Measurements from ENCODE around the gene CDK5R1.
A peak's percentile ranks its signal among the peaks of the same experiment; 100 is the strongest.

The CDK5R1 gene

DNA sequence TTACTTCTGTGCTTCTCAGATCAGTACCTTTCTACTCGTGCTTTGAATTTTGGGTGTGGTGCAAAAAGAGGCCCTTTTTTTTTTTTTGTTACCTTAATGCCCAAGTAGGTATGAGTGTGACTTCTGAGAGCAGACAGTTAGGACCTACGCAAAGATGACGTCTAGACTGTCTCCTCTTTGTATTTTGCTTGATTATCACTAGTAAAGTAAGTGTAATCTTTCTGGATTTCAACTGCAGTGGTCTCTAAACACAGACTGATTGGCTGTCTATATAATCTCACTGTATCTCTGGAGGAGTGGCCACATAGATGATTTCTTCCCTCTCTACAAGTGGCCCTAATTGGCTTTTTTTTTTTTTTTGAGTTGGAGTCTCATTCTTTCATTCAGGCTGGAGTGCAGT lies 11.5 kb upstream of the CDK5R1 start:
- no peak for DNase-seq

DNA sequence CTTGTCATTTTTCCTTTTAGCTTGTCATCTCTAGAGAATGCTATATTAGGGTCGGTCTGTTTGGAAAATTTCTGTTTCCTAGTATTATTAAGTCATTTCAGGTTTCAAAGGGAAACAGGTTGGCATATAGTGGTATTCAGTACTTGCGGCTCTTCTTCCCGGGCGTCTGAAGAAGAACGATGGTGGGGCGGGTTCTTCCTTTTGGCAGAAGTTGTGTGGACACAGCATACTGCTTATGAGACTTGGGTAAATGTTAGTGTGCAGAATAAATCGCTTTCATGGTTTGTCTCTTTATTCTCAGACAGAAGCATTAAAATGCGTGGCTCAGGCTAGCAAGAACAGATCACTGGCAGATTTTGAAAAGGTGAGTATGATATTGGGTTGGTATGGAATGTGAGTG lies 9.6 kb upstream of the CDK5R1 start:
- DNase-seq, result no peak

DNA sequence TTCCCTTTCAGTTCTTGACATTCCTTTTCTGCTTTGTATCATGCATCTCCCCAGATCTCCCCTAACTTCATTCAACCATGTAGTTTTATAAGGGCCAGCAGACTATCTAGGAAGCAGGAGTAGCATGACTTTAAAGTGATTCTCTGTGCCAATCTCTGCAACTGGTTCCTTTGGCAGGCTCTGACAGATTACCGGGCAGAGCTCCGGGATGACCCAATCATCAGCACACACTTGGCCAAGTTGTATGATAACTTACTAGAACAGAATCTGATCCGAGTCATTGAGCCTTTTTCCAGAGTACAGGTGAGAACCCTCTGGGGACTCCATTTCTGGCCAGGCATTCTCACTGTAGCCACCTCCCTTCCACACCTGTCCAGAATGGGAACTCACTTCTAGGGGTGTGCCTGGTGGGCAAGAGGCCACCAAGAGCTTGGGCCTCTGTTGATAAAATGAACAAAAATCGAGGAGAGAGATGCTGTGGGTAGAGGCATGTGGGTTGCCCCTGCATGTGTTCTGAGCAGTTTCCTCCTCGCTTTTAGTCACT lies 7.6 kb upstream of the CDK5R1 start:
- DNase-seq, result no peak

DNA sequence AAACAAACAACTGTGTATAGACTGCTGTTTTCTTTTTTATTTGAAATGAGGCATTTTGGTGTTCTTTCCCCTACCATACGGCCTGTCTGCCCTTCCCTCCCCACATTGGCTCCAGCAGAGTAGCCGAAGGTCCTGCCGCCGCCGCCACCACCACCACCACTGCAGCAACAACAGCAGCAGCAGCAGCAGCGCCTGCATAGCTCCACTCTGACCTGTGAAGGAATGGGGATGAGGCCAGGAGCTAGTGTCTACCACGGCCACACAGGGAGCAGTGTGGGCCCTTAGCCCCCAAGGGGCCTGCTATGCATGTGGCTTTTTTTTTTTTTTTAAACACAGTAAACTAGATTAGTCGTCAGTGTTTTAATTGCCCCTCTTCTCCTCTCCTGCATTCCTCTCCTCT lies 5.6 kb upstream of the CDK5R1 start:
- DNase-seq, result no peak

DNA sequence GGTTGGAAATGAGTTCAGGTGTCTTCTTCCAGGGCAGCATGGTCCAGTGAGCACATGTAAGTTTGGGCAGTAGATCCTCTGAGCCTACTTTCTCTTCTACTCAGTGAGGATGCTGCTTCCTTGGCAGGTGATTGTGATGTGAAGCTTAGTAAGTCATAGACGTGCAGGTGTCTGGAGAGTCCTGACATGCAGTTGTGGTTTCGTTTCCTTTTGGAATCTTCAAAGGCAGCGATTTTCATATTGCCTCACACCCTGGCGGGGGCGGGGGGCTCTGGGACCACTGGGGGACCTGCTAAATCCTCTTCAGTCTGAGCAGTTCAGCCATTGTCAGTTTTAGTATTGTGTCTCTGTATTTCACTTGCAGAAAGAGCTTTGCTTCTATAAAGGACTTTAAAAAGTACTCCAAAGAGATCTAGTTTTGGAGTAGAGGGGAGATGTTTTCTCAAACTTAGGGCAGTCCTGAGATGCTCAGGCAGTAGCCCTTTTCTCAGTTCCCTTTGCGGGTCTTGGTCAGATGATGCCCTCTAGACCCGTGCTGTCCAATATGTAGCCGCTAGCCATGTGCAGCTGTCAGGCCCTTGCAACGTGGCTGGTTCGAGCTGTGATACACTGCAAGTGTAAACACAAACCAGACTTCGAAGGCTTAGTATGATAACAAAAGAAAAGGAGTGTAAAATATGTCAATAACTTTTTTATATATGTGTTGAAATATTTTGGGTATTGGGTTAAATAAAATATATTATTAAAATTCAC lies 4.0 kb upstream of the CDK5R1 start:
- no peak for DNase-seq

DNA sequence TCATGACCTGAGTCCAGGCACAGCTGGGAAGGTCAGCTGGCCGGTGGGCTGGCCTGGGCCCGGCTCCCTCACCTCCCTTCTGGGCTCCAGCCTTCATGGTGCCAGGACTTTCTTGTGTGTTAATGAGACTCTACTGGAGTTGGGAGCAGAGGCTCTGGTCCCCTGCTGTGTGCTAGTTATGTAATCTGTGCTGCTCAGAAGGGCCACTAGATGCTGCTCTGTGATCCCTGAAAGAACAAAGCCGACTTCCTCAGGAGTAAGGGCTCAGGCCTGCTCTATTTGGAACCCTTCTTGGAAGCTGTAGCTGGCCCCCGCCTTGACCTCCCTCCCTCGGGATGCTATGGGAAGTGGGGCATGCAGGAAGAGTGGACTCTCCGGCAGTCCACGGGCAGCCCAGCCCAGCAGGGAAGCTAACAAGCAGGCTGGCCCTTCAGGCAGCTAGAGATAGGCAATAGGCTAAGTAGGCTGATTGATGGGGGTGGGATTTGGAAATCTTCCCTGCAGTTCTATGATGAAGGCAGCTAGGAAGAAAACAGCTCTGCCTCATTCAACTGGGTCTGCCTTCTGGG lies 3.3 kb upstream of the CDK5R1 start:
- DNase-seq, result peak; percentile 66 to 89

DNA sequence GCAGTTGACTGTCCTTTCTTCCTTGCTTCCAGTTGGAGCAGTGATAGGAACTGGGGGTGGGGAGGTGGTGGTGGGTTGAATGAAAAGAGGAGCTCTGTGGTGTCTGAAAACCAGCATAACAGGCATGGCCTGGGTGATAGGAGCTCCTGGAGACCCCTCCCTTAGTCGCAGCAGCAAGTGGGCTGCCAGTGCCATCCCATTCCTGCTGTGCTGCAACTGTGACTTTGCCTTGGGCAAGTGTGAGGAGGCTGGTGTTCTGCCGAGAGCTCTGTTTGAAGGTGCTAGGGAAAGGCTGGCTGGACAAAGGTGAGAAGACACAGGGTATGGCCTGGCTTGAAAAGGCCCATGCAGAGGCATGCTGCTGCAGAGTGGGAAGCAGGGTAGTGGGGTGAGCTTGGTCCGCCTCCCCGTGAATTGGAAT lies 2.7 kb upstream of the CDK5R1 start:
- DNase-seq, result peak in 1 of 2 experiments; percentile 28

DNA sequence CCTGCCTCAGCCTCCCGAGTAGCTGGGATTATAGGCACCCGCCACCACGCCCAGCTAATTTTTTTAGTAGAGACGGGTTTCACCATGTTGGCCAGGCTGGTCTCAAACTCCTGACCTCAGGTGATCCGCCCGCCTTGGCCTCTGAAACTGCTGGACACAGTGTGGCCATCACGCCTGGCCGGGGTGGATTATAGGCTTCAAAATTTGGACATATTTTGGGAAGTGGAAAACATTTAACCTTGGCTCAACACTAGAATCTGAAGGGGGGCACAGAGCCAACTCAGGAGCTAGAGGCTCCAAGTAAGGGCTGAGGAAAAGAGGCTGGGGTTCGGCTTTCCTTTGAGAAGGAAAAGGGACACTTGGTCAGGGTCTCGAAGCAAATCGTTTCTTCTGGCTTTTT lies 2.2 kb upstream of the CDK5R1 start:
- no peak for DNase-seq

DNA sequence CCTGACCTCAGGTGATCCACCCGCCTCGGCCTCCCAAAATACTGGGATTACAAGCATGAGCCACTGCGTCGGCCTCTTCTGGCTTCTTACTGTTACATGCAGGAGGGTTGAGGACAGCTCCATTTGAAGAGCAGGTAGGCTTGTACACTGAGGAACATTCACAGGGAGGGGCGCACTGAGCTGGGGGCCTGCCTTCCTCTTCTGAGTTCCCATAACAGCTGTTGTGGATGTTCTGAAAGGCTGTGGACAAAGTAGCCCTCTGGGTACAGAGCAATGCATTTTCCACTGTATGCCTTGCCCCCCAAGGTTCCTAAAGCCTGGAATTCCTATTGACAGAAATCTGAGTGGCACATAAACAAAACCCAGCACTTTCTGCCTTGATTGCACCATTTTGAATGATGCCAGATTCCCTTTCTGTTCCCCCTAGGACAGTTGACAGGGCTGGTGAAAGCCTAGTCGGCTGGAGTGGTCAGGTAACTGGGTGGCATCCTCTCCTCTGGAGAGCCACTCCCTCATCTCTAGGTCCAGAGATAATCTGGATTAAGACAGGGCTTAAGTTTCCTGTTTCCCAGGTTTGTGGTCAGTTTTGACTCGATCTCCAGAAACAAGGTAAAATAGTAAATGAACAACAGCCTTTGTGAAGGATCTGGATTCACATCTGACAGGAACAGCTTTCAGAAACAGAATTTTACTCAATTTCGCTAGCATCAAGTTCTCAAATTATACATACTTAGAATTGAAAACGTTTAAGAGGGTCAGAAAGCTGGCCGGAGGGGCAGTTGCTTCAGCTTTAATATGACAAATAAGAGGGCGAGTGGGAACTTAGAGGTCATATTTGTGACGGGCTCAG lies 1.3 kb upstream of the CDK5R1 start:
- peak; percentile 17 to 32 for DNase-seq

DNA sequence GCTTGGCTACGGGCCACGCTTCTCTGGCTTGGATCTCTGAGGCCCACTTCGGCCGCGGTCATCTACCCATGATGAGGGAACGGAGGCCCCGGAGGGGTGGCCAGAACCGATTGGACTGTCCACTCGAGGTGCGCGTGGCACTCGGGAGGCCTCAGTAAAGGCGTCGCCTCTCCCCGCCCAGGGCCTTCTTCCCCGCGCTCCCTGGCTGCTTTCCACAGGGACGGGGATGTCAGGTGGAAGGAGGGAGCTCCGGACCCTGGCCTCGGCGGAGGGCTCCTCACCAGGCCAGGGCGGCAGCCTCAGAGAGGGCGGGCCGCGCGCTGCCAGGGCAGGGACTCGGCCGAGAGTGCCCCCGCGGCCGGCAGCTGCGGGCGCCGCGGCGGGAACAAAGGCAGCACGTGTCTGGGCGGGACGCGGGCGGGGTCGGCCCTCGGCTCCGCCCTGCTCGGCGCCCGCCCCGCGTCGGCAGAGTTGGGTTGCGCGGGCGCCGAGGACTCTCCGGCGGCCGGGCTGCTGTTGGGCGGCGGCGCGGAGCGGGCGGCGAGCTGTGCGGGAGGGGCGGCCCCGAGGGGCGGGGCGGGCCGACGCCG lies 587 bp upstream of the CDK5R1 start:
- peak; percentile 61 to 86 for DNase-seq

DNA sequence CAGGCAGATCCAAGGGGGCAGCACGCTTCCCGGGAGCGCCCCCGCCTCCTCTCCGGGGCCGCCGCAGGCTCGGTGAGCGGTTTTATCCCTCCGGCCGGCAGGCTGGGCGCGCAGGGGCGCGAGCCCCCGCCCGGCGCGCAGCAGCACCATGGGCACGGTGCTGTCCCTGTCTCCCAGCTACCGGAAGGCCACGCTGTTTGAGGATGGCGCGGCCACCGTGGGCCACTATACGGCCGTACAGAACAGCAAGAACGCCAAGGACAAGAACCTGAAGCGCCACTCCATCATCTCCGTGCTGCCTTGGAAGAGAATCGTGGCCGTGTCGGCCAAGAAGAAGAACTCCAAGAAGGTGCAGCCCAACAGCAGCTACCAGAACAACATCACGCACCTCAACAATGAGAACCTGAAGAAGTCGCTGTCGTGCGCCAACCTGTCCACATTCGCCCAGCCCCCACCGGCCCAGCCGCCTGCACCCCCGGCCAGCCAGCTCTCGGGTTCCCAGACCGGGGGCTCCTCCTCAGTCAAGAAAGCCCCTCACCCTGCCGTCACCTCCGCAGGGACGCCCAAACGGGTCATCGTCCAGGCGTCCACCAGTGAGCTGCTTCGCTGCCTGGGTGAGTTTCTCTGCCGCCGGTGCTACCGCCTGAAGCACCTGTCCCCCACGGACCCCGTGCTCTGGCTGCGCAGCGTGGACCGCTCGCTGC lies 832 bp downstream of the CDK5R1 start:
- DNase-seq, result peak; percentile 30 to 57

DNA sequence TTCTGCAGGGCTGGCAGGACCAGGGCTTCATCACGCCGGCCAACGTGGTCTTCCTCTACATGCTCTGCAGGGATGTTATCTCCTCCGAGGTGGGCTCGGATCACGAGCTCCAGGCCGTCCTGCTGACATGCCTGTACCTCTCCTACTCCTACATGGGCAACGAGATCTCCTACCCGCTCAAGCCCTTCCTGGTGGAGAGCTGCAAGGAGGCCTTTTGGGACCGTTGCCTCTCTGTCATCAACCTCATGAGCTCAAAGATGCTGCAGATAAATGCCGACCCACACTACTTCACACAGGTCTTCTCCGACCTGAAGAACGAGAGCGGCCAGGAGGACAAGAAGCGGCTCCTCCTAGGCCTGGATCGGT lies 1.4 kb downstream of the CDK5R1 start:
- DNase-seq, result no peak

DNA sequence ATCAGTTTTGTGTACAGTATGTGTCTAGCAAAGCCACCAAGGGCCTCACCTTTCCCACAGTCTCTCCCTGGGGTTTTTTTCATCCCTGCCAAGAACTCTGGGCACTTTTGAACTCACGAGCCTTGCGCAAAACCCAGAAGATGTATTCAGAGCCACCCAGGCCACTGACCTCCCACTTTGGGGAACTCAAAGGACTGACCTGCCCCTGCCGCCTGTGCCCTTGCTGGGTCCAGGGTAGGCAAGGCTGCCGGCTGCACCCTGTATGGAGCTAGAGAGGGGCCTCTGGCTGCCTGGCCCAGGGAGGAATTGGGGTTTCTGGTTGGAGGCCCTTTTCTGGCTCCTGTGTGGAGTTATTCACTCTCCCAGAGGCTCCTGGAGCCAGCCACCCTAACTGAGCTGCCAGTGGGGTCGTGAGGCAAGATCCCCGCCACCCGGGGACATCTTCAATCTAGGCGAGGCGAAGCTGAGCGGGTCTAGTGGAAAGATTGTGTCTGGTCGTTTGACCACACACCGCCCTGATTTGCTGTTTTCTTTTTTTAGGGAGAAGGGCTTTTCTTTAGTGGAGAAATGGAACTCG lies 1.9 kb downstream of the CDK5R1 start:
- no peak for DNase-seq

DNA sequence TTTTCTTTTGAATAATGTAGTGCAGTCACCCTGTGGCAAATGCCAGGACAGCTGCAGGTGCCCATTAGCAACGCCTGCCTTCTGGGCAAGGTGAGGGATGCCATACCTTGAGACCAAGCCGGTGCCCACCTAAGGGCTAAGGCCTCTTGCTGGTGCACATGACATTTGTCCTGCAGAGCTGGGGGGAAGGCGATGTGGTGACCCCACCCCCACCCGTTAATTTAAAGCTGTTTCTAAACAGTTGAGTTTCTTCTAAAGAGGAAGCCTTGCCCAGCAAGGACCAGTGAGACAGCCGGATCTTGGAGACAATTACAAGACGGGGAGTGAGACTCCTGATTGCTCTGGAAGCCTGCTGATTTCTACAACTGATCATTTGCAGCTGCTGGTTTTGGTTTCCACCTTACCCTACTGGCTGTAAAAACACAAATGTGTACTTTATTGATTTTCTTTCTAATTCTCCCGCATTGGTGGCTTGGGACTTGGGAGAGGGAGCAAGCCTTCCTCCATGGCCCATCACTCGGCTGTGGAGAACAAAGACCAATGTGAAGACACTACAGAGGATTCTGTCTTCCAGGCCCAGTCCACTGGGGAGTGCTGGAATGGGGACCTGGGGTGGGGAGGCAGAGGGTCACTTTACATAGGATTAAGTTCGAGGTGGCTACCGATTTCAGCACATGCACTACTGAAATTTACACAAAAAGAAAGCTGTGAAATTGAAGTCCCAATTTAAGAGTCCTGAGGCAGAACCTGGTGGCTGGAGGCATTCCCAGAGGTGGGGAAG lies 2.7 kb downstream of the CDK5R1 start:
- DNase-seq, result peak in 1 of 2 experiments; percentile 26

DNA sequence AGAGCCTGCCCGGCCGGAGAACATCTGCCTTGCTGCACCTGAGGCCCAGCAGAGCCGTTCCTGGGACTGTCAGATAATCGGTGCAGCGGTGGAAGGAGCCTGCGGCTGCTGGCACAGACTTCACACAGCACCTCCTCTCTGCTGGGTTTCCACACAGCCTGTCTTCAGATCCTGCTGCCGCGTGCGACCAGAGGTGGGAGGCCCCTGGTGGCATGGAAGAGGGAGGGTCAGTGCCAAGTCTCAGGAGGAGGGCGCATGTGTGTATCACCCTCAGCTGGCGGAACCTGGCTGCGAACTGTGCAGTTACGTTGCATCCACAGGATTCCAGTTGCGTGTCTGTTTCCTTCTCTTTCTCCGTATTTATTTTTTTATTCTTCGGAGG lies 3.3 kb downstream of the CDK5R1 start:
- DNase-seq, result peak; percentile 75 to 92

DNA sequence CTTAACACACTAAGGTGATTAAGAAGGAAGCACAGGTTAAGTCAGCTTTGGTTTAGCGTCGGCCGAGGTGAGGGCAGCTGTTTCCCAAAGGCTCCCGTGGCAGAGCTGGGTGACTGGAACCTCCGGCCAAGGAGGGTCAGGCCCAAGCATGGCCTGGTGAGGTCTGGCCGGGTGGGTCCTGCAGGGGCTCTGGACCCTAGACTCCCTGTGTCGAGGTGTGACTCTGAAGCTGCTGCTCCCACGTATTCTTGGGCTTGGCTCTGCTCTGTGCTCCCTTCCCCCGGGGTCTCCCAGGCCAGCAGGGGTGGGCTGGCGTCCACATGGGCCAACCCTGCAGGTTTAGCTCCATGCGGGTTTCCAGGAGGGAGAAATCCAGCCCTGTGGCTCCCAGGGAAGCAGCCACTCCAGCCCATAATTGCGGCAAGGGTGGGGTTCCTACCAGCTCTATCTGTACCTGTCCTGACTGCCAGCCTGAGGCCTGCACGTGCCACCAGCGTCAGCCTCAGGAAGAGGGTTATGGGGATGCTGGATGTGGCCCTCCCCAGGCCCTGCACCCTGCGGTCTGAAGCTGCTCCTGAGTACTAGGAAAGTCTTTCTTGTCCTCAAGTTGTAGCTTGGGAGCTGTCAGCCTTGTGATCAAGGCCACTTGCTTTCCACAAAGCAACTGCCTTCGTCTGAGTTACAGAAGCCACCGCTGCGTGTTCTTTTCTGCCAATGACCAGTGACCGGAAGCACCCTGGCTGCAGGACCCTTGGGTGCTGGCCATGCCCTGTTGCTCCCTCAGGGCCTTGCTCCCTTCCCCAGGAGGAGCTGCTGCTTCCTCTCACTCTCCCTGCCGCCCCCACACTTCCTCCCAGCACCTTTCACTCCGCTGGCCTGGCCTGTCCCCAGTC lies 4.8 kb downstream of the CDK5R1 start:
- peak in 1 of 2 experiments; percentile 87 for DNase-seq

DNA sequence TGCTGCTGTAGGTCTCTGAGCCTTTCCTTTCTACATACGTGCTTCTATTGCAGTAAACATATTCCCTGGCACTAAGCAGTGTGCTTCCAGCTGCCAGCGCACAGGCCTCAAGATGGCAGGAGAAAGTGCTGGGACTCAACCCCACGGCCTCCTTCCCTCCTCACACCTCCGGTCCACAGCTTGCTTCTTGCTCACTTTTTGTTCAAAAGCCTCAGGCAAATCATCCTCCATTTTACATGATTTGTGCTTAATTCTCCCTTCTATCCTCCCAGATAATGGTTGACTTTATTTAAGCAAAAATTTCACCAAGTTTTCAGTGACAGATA lies 5.4 kb downstream of the CDK5R1 start:
- peak in 1 of 2 experiments; percentile 33 for DNase-seq

DNA sequence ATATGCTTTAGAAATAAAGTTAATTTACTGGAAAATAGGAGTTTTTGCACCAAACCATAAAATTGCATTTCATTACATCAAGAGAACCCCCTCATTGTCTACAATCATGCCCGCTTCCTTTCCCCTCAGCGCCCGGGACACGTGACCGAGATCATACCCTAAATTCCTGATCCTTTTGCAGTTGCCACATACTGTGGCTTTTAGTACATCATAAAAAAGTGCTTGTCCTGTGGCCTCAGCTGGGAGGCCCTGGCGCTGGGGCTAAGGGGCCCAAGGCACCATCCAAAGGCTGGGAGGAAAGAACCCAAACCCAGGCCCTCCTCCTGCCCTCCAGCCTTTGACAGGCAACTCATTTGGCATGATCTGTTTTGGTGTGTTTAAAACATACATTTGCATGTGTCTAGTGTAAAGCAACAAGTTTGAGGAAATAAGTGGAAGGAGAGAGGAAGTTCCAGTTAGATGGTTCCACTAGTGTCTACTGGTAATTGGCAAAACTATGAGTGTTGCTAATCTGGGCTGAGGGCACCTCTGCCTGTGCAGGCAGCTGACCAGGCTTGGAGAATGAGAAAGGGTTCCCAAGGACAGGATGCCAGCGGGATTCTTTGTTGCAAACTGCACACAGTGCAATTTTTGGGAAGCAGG lies 6.0 kb downstream of the CDK5R1 start:
- no peak for DNase-seq

DNA sequence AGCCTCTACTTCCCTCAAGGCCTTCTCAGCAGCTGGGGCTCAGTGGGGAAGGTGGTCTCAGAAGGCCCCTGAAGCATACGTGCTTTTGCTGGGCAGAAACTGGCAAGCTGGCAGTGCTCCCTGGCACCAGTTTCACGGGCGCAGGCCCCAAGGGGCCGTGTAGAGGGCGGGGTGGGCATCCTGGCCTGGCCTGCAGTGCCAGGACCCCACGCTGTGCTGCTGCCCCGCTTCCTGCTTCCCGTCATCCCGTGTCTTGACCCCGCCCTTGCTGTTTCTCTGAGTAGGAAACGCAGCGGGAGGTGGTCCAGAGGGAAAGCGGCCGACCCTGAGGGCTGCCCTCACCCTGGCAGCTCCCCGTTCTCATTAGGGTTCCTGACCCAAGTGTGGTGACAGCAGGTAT lies 6.8 kb downstream of the CDK5R1 start:
- DNase-seq, result no peak

DNA sequence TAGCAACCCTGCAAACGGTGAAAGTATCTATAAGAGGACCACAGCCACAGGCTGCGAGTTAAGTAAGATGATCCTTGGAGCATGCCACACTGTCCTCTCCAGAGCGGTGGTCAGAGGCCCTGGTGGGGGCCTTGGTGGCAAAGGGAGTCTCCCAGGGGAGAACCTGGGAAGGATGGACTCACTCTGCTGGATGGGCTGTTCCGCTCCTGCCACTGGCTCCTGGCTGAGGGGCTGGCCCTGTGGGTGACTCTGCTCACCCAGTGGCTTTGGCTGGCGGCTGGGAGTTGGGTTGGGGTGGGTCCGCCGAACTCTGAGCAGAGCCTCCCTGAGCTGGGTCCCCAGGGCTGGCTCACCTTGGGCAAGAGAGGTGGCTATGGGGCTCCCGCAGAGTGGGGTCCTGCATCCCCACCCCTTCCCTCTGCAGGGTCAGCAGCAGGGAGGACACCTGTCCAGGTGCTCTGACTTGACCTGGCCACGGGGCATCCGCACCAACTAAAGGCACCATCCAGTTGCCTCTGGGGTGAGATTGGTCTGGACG lies 7.3 kb downstream of the CDK5R1 start:
- DNase-seq, result no peak
